WTC11 (cell line): ENCODE measurements around the gene SRMS.

Experiments used
- ATF2 ChIP-seq: sonication (generic); formaldehyde crosslinking; IDR thresholded peaks from 2 replicates; pipeline ENCODE4 v1.8.1; 2022; ENCODE audit warnings: low read depth, missing genetic modification reagents, borderline replicate concordance
- CTCF ChIP-seq: fragments of 200-600 bp; IDR thresholded peaks from 2 replicates; pipeline ENCODE4 v1.8.0; 2022; ENCODE audit warnings: antibody characterized with exemption
- ELF4 ChIP-seq: sonication (generic); formaldehyde crosslinking; IDR thresholded peaks from 2 replicates; pipeline ENCODE4 v1.8.1; 2022; ENCODE audit warnings: low read depth, mild to moderate bottlenecking, moderate library complexity, missing genetic modification reagents
- EMX1 ChIP-seq: fragments of 250-450 bp; sonication (Bioruptor Pico); IDR thresholded peaks from 2 replicates; pipeline ENCODE4 v1.8.0; 2021; ENCODE audit warnings: mild to moderate bottlenecking
- ETV6 ChIP-seq: sonication (generic); formaldehyde crosslinking; IDR thresholded peaks from 2 replicates; pipeline ENCODE4 v1.8.1; 2022; ENCODE audit warnings: mild to moderate bottlenecking, missing genetic modification reagents
- FOXP1 ChIP-seq: sonication (generic); formaldehyde crosslinking; IDR thresholded peaks from 2 replicates; pipeline ENCODE4 v1.8.0; 2022; ENCODE audit warnings: missing genetic modification reagents, mild to moderate bottlenecking, moderate library complexity, borderline replicate concordance
- IRF1 ChIP-seq: sonication (generic); formaldehyde crosslinking; IDR thresholded peaks from 2 replicates; pipeline ENCODE4 v1.8.0; 2023; ENCODE audit warnings: missing genetic modification reagents
- IRF2 ChIP-seq: sonication (generic); formaldehyde crosslinking; IDR thresholded peaks from 2 replicates; pipeline ENCODE4 v1.8.0; 2022; ENCODE audit warnings: low read depth, missing genetic modification reagents, borderline replicate concordance
- NFE2L1 ChIP-seq: sonication (generic); formaldehyde crosslinking; IDR thresholded peaks from 2 replicates; pipeline ENCODE4 v1.8.1; 2023; ENCODE audit warnings: missing genetic modification reagents
- NR3C1 ChIP-seq: sonication (generic); formaldehyde crosslinking; conservative IDR thresholded peaks from 2 replicates; pipeline ENCODE4 v1.8.1; 2023; ENCODE audit warnings: low read depth, mild to moderate bottlenecking, missing genetic modification reagents
- SP1 ChIP-seq: sonication (generic); formaldehyde crosslinking; conservative IDR thresholded peaks from 2 replicates; pipeline ENCODE4 v1.8.1; 2022; ENCODE audit warnings: missing genetic modification reagents
- TEAD4 ChIP-seq: sonication (generic); formaldehyde crosslinking; IDR thresholded peaks from 2 replicates; pipeline ENCODE4 v1.8.0; 2022; ENCODE audit warnings: mild to moderate bottlenecking, missing genetic modification reagents

- TF ChIP-seq IRF1 (CRISPR knock-in tag): no peak
- no peak for TF ChIP-seq FOXP1 (CRISPR knock-in tag)
- TF ChIP-seq CTCF: no peak
- TF ChIP-seq NR3C1 (CRISPR knock-in tag): no peak
- no peak for TF ChIP-seq EMX1 (CRISPR knock-in tag)
- TF ChIP-seq ATF2 (CRISPR knock-in tag): no peak
- TF ChIP-seq TEAD4 (CRISPR knock-in tag): no peak
- no peak for TF ChIP-seq SP1 (CRISPR knock-in tag)
- no peak for TF ChIP-seq ETV6 (CRISPR knock-in tag)
- TF ChIP-seq ELF4 (CRISPR knock-in tag): no peak
- no peak for TF ChIP-seq IRF2 (CRISPR knock-in tag)
- TF ChIP-seq NFE2L1 (CRISPR knock-in tag): no peak
These were observed 44.8 kb downstream of the SRMS start for GRCh38 chr20:63502671-63503172.
